GM12891 (cell line): ENCODE measurements around the gene NXT2.

ENCODE experiments used
- PAX5 ChIP-seq: IDR thresholded peaks from 2 replicates; pipeline ENCODE4 v1.6.1; 2011; ENCODE audit warnings: low read length, moderate library complexity, mild to moderate bottlenecking; ENCODE audit not compliant: insufficient read depth, severe bottlenecking
- POLR2A ChIP-seq: IDR thresholded peaks from 2 replicates; pipeline ENCODE4 v1.6.1; 2011; ENCODE audit warnings: low read depth, low read length, control low read depth
- TAF1 ChIP-seq: IDR thresholded peaks from 2 replicates; pipeline ENCODE4 v1.6.1; 2011; ENCODE audit warnings: low read depth, low read length, control low read depth

DNA sequence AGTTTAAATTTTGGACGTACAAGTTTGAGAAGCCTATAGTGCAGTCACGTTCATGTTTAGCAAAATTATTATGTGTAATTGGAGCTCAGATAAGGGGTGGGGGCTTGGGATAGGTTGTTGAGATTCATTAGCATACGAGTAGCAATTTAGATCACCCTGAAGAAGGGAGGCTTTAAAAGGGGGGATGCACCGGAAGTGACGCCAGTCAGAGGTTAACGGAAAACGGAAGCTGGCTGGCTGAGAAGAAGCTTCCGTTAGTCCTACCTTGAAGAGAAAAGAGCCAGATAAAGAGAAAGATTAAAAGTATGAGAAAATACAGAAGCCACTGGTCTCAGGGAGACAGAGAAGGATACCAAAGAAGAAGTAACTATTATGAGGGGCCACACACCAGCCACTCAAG, 1.1 kb upstream of the NXT2 start:
- TF ChIP-seq POLR2A (no peak), PAX5 (no peak), TAF1 (no peak)
